ENCODE data around the gene CDC34. TPM values are rescaled to one million over a fixed set of nuclear protein-coding genes. Genes with fewer than 3 reads are reported as not detected.

The CDC34 gene
- total RNA-seq, 1 experiment from 2014 or later: 80.5 TPM

DNA sequence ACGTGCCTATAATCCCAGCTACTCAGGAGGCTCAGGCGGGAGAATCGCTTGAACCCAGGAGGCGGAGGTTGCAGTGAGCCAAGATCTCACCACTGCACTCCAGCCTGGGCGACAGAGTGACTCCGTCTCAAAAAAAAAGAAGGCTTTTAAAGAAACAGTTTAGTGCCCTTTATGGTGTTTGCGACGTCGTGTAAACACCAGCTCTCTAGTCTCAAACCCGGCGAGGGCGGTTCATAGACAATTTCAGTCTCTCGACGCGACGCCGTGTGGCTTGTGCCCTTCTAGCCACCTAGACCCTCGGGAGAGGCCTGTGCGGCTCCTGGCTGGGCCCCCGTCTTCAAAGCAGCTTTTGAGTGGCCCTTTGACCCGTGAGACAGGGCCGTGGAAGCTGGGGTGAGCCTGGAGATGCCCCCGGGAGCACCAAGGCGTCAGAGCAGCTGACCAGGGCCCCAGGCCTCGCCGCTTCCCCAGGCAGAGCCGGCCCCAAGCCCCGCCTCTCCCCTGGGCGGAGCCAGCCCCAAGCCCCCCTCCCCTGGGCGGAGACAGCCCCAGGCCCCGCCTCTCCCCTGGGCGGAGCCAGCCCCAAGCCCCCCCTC, 40.3 kb upstream of the CDC34 start:
- H3K4me1 ChIP-seq (ENCODE audit: control insufficient read depth, insufficient read depth, low read length): peaks cover 16% of the 10 kb centered on the region
- in situ Hi-C loops (cut with HindIII; ENCODE audit: low pct_unique_long_range_greater_than_20kb, low sequenced_read_pairs): no loop called here
- ChIA-PET CTCF (interaction anchor here (0.6 kb wide), 1 partner anchor 11 kb away, joined by 11 read pairs; no protein-coding TSS in a partner anchor), POLR2A (interaction anchor here (0.6 kb wide), 1 partner anchor 22 kb away, joined by 3 read pairs; no protein-coding TSS in a partner anchor)
- no peaks in the 10 kb centered on the region for H3K9me3 ChIP-seq (ENCODE audit: control insufficient read depth, insufficient read depth, low read depth, low read length)
- ATAC-seq: no peak
- BruUV-seq (replicated peaks): no TSS peak
- no peaks in the 10 kb centered on the region for H3K27me3 ChIP-seq (ENCODE audit: control insufficient read depth, insufficient read depth, low read length)
- TF ChIP-seq POLR2AphosphoS5 (IDR thresholded peaks at IDR 0.05; ENCODE audit: low read depth, low read length) (peak; percentile 52; the same call in 1 of the 2 replicates), SIN3A (IDR thresholded peaks at IDR 0.05; ENCODE audit: borderline replicate concordance, insufficient read depth, low read depth, low read length) (no peak)
- peak overlapping the region; percentile 29 to 67 for H3K4me3 ChIP-seq (ENCODE audit: low read depth in 2 of 2, low read length in 2 of 2)
- intact Hi-C loops (cut with micrococcal nuclease; ENCODE audit: unreplicated experiment): no loop called here
- no peak for DNase-seq (ENCODE audit: low read depth, low spot score)
- H3K27ac ChIP-seq (ENCODE audit: low read length): peak overlapping the region; percentile 78
- no peaks in the 10 kb centered on the region; the same call in 1 of the 2 replicates for H3K36me3 ChIP-seq (ENCODE audit: control insufficient read depth, insufficient read depth, low read length)

DNA sequence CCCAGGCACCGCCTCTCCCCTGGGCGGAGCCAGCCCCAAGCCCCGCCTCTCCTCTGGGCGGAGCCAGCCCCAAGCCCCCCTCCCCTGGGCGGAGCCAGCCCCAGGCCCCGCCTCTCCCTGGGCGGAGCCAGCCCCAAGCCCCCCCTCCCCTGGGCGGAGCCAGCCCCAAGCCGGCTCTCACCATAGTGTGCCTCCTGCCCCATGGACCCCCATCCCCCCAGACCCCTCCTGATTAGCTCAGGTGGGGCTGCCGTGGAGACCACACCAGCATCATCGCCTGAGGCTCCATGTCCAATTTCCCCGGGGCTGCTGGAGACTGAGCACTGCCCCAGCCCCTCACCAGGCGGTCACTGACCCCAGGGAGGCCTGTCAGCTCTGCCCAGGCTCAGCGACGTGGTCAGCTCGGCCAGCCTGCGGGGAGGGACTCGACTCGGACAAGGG, 39.4 kb upstream of the CDC34 start:
- in situ Hi-C loops (cut with HindIII; ENCODE audit: low pct_unique_long_range_greater_than_20kb, low sequenced_read_pairs): no loop called here
- ATAC-seq: no peak
- ChIA-PET CTCF (no interaction called here), POLR2A (no interaction called here)
- Histone ChIP-seq H3K27ac (ENCODE audit: low read length) (peak overlapping the region; percentile 54; the same call in 1 of the 2 replicates), H3K36me3 (ENCODE audit: control insufficient read depth, insufficient read depth, low read length) (no peaks in the 10 kb centered on the region; the same call in 1 of the 2 replicates), H3K27me3 (ENCODE audit: control insufficient read depth, insufficient read depth, low read length) (no peaks in the 10 kb centered on the region), H3K9me3 (ENCODE audit: control insufficient read depth, insufficient read depth, low read depth, low read length) (no peaks in the 10 kb centered on the region), H3K4me3 (ENCODE audit: low read depth in 2 of 2, low read length in 2 of 2) (no peak overlapping the region), H3K4me1 (ENCODE audit: control insufficient read depth, insufficient read depth, low read length) (peaks cover 14% of the 10 kb centered on the region)
- BruUV-seq (replicated peaks): no TSS peak
- TF ChIP-seq, protein P1, sequence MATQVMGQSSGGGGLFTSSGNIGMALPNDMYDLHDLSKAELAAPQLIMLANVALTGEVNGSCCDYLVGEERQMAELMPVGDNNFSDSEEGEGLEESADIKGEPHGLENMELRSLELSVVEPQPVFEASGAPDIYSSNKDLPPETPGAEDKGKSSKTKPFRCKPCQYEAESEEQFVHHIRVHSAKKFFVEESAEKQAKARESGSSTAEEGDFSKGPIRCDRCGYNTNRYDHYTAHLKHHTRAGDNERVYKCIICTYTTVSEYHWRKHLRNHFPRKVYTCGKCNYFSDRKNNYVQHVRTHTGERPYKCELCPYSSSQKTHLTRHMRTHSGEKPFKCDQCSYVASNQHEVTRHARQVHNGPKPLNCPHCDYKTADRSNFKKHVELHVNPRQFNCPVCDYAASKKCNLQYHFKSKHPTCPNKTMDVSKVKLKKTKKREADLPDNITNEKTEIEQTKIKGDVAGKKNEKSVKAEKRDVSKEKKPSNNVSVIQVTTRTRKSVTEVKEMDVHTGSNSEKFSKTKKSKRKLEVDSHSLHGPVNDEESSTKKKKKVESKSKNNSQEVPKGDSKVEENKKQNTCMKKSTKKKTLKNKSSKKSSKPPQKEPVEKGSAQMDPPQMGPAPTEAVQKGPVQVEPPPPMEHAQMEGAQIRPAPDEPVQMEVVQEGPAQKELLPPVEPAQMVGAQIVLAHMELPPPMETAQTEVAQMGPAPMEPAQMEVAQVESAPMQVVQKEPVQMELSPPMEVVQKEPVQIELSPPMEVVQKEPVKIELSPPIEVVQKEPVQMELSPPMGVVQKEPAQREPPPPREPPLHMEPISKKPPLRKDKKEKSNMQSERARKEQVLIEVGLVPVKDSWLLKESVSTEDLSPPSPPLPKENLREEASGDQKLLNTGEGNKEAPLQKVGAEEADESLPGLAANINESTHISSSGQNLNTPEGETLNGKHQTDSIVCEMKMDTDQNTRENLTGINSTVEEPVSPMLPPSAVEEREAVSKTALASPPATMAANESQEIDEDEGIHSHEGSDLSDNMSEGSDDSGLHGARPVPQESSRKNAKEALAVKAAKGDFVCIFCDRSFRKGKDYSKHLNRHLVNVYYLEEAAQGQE (IDR thresholded peaks at IDR 0.05; ENCODE audit: insufficient read depth in 1 of 2, low read depth in 2 of 2, low read length in 1 of 2): no peak
- TF ChIP-seq TCF7L2 (IDR thresholded peaks at IDR 0.05; ENCODE audit: low read depth, low read length): no peak
- TF ChIP-seq, protein P2, sequence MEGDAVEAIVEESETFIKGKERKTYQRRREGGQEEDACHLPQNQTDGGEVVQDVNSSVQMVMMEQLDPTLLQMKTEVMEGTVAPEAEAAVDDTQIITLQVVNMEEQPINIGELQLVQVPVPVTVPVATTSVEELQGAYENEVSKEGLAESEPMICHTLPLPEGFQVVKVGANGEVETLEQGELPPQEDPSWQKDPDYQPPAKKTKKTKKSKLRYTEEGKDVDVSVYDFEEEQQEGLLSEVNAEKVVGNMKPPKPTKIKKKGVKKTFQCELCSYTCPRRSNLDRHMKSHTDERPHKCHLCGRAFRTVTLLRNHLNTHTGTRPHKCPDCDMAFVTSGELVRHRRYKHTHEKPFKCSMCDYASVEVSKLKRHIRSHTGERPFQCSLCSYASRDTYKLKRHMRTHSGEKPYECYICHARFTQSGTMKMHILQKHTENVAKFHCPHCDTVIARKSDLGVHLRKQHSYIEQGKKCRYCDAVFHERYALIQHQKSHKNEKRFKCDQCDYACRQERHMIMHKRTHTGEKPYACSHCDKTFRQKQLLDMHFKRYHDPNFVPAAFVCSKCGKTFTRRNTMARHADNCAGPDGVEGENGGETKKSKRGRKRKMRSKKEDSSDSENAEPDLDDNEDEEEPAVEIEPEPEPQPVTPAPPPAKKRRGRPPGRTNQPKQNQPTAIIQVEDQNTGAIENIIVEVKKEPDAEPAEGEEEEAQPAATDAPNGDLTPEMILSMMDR (IDR thresholded peaks at IDR 0.05): no peak
- TF ChIP-seq SIN3A (IDR thresholded peaks at IDR 0.05; ENCODE audit: borderline replicate concordance, insufficient read depth, low read depth, low read length): no peak
- TF ChIP-seq POLR2AphosphoS5 (IDR thresholded peaks at IDR 0.05; ENCODE audit: low read depth, low read length): no peak
- DNase-seq (ENCODE audit: low read depth, low spot score): no peak
- intact Hi-C loops (cut with micrococcal nuclease; ENCODE audit: unreplicated experiment): no loop called here
